NAMALWA (cell line): ENCODE results near the gene CLDN12.

Source experiments
- DNase-seq: peaks from one replicate; pipeline ENCODE4 v3.0.0-alpha.2; 2015; ENCODE audit warnings: low spot score

The CLDN12 gene

GRCh38 chr7:90403174-90404113 lies at the start of gene CLDN12:
Gene CLDN12, plus strand, starts transcription at chr7:90403461. Its CDS starts 9,216 bp downstream, at chr7:90412677.
- peak; percentile 97 for DNase-seq

GRCh38 chr7:90383422-90383821 lies 19.8 kb upstream of the CLDN12 start:
- DNase-seq = no peak

- DNase-seq = no peak
Measured at GRCh38 chr7:90383861-90384260, 19.4 kb upstream of the CLDN12 start.

- no peak for DNase-seq
Measured at GRCh38 chr7:90384433-90384832, 18.8 kb upstream of the CLDN12 start.

GRCh38 chr7:90387470-90388240 lies 15.6 kb upstream of the CLDN12 start:
- no peak for DNase-seq

GRCh38 chr7:90390926-90391325 lies 12.3 kb upstream of the CLDN12 start:
- DNase-seq = no peak

- no peak for DNase-seq
Measured at GRCh38 chr7:90391488-90391887, 11.8 kb upstream of the CLDN12 start.

GRCh38 chr7:90396420-90396819 lies 6.8 kb upstream of the CLDN12 start:
- no peak for DNase-seq

- DNase-seq = no peak
Measured at GRCh38 chr7:90401989-90402388, 1.3 kb upstream of the CLDN12 start.

GRCh38 chr7:90402785-90403173 lies 482 bp upstream of the CLDN12 start:
- DNase-seq = no peak

GRCh38 chr7:90404777-90405176 lies 1.5 kb downstream of the CLDN12 start:
- DNase-seq = no peak

GRCh38 chr7:90407484-90407821 lies 4.2 kb downstream of the CLDN12 start:
- DNase-seq = no peak

- DNase-seq = no peak
Measured at GRCh38 chr7:90408142-90408541, 4.9 kb downstream of the CLDN12 start.

- DNase-seq = no peak
Measured at GRCh38 chr7:90409667-90410066, 6.4 kb downstream of the CLDN12 start.

GRCh38 chr7:90411510-90411909 lies 8.2 kb downstream of the CLDN12 start:
- DNase-seq = no peak

- peak; percentile 27 for DNase-seq
Measured at GRCh38 chr7:90412458-90413184, 9.4 kb downstream of the CLDN12 start.

- no peak for DNase-seq
Measured at GRCh38 chr7:90413185-90413528, 9.9 kb downstream of the CLDN12 start.

GRCh38 chr7:90421651-90422050 lies 18.4 kb downstream of the CLDN12 start:
- no peak for DNase-seq

GRCh38 chr7:90424720-90425119 lies 21.5 kb downstream of the CLDN12 start:
- no peak for DNase-seq

- DNase-seq = no peak
Measured at GRCh38 chr7:90425376-90425775, 22.1 kb downstream of the CLDN12 start.

- no peak for DNase-seq
Measured at GRCh38 chr7:90430614-90431460, 27.6 kb downstream of the CLDN12 start.

- no peak for DNase-seq
Measured at GRCh38 chr7:90432752-90433151, 29.5 kb downstream of the CLDN12 start.
